Common myeloid progenitor, CD34-positive (primary cell): ENCODE measurements around the gene CDH26.
A peak's percentile ranks its signal among the peaks of the same experiment; 100 is the strongest.

Source experiments
- CTCF ChIA-PET: fragments of 350-600 bp; sonication (Branson Sonifier 250); formaldehyde crosslinking; loops from one replicate; lab custom pipeline; 2021; ENCODE audit warnings: antibody characterized with exemption; lab: Charles Lee
- POLR2A ChIA-PET: fragments of 350-600 bp; sonication (Branson Sonifier 250); formaldehyde crosslinking; loops from one replicate; lab custom pipeline; 2021; ENCODE audit warnings: antibody characterized with exemption; lab: Charles Lee
- DNase-seq, 3 donors: peaks; one replicate each; pipeline versions ENCODE4 v3.0.0 to v3.0.0-alpha.2; 2013
- H3K27ac ChIP-seq, 2 experiments: 1 replicate in 1 of 2; 2 replicates in 1 of 2; pipeline ENCODE4 v1.7.0; 2013; ENCODE audit warnings: inconsistent platforms in 2 of 2, low read length in 2 of 2, mild to moderate bottlenecking in 2 of 2, low read depth in 1 of 2, moderate library complexity in 1 of 2; ENCODE audit not compliant: severe bottlenecking in 2 of 2, insufficient read depth in 1 of 2, poor library complexity in 1 of 2
- H3K27me3 ChIP-seq, 5 experiments: replicated peaks in 2 of 5; 1 replicate in 3 of 5; 2 replicates in 2 of 5; pipeline versions ENCODE4 v1.6.1 to v1.7.0; 2013; ENCODE audit warnings: low read length in 4 of 5, mild to moderate bottlenecking in 2 of 5, moderate library complexity in 2 of 5, inconsistent platforms in 1 of 5; ENCODE audit not compliant: insufficient read depth in 5 of 5, control insufficient read depth in 4 of 5
- H3K36me3 ChIP-seq, 4 experiments: 1 replicate in 2 of 4; 2 replicates in 2 of 4; pipeline versions ENCODE4 v1.6.1 to v1.7.0; 2013; ENCODE audit warnings: low read length in 3 of 4, control low read depth in 1 of 4, mild to moderate bottlenecking in 1 of 4; ENCODE audit not compliant: control insufficient read depth in 4 of 4, insufficient read depth in 4 of 4
- H3K4me1 ChIP-seq, 4 experiments: 1 replicate in 3 of 4; 2 replicates in 1 of 4; pipeline versions ENCODE4 v1.6.1 to v1.7.1; 2013; ENCODE audit warnings: low read length in 3 of 4, mild to moderate bottlenecking in 3 of 4, control low read depth in 1 of 4, inconsistent platforms in 1 of 4, moderate library complexity in 1 of 4; ENCODE audit not compliant: control insufficient read depth in 4 of 4, insufficient read depth in 4 of 4; ENCODE audit errors: control extremely low read depth in 1 of 4
- H3K4me3 ChIP-seq, 7 experiments: 1 replicate in 4 of 7; 2 replicates in 3 of 7; pipeline versions ENCODE4 v1.5.1 to v1.7.0; 2013; ENCODE audit warnings: mild to moderate bottlenecking in 7 of 7, low read length in 6 of 7, moderate library complexity in 6 of 7, inconsistent platforms in 2 of 7, low read depth in 2 of 7, control low read depth in 1 of 7; ENCODE audit not compliant: insufficient read depth in 4 of 7, control insufficient read depth in 1 of 7; ENCODE audit errors: extremely low read depth in 1 of 7
- H3K9me3 ChIP-seq, 5 experiments: 1 replicate in 4 of 5; 2 replicates in 1 of 5; pipeline versions ENCODE4 v1.6.1 to v1.7.1; 2013; ENCODE audit warnings: low read length in 4 of 5, mild to moderate bottlenecking in 2 of 5, inconsistent platforms in 1 of 5, low read depth in 1 of 5, moderate library complexity in 1 of 5; ENCODE audit not compliant: control insufficient read depth in 4 of 5, insufficient read depth in 2 of 5; ENCODE audit errors: control extremely low read depth in 1 of 5
- WGBS: methylation state at CpG from one replicate; pipeline ENCODE4 v1.1.5; 2013; ENCODE audit not compliant: insufficient coverage; 5-methylcytosine and 5-hydroxymethylcytosine counted together

Gene CDH26

DNA sequence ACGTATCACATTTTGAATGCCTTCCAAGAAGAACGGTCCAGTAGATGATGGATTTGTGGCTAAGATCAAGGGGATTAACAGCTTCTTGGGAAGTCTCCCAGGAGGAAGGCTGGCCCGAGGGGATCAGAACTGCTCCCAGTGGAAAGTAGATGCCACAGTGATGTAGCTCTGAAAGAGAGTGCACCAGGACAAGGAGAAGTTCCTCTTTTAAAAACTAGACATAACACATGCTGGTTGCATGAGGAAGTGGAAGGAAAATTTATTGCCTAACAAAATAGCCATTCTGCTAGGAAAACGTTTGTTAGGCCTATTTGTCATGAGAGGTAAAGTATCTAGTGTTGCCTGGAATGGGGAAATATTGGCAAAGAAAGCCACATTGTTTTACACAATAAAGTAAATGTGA is 87.8 kb downstream of the CDH26 start:
- H3K4me3 ChIP-seq, result peak overlapping the region in 2 of 7 experiments; percentile 17
- 0% methylated on average over 2 of the region's 4 CpGs for WGBS

DNA sequence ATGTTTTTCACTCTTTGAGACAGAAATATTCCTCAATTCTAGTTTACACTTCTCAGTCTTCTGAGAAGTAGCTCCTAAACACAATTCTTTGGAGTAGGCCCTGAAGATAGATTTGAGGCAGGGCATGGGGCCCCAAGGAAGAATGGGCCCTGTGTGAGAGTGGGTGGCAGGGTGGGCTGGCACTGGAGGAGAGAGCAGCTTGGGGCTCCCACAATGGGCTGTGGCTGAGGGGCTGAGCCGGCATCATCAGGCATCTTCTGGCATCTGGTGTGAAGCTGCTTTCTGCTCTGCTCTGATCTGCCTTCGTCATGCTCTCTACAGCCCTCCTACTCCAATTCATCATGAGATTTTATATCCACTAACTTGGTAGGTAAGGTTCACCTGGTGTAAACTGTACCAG is 88.2 kb downstream of the CDH26 start:
- Histone ChIP-seq H3K36me3 (no peaks in the 10 kb centered on the region), H3K9me3 (no peaks in the 10 kb centered on the region), H3K4me3 (no peak overlapping the region), H3K27ac (peak overlapping the region; percentile 55 to 64), H3K27me3 (no peaks in the 10 kb centered on the region), H3K4me1 (peaks cover 9 to 47% (median 29%) of the 10 kb centered on the region in 4 experiments)
- ChIA-PET POLR2A (interaction anchor here (1.3 kb wide), 1 partner anchor 106 kb away, joined by 3 read pairs; no protein-coding TSS in a partner anchor), CTCF (interaction anchor here (1.0 to 2.4 kb wide), 3 partner anchors 9 to 53 kb away, joined by 3 to 24 read pairs (median 5); no protein-coding TSS in a partner anchor)
- peak in 1 of 3 donors; percentile 5 for DNase-seq
- no CpG with 5 or more reads among the region's 2 CpGs for WGBS

More for the DNA sequence above, 87.8 kb downstream of the CDH26 start:
- Histone ChIP-seq H3K4me1 (peaks cover 9 to 49% (median 31%) of the 10 kb centered on the region in 4 experiments), H3K36me3 (no peaks in the 10 kb centered on the region), H3K9me3 (no peaks in the 10 kb centered on the region), H3K27ac (peak overlapping the region; percentile 55 to 64), H3K27me3 (no peaks in the 10 kb centered on the region)
- ChIA-PET POLR2A (interaction anchor here (1.3 kb wide), 1 partner anchor 105 kb away, joined by 3 read pairs; no protein-coding TSS in a partner anchor), CTCF (interaction anchor here (1.0 to 2.4 kb wide), 3 partner anchors 9 to 53 kb away, joined by 3 to 24 read pairs (median 5); no protein-coding TSS in a partner anchor)
- peak in 2 of 3 donors; percentile 70 to 76 for DNase-seq

DNA sequence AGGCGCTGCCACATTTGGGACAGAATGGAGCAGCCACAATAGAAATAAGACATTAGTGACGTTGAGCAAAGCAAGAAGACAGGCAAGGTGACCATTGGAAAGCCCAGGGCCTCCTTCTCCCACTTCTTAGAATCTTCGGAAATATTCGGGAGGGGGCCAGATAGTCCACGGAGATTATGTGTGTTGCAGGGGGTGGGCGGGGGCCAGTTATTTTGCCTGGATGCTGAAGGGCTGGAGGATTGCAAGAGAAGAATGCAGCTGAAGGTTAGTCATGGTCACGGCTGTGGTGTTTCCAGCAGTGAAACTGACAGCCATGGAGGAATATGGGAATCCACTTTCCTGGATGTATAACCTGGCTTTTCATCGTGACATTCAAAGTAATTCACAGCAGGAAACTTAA is 88.6 kb downstream of the CDH26 start:
- CTCF ChIA-PET, result interaction anchor here (1.0 to 2.4 kb wide), 3 partner anchors 10 to 54 kb away, joined by 3 to 24 read pairs (median 5); no protein-coding TSS in a partner anchor
- POLR2A ChIA-PET, result interaction anchor here (1.3 kb wide), 1 partner anchor 106 kb away, joined by 3 read pairs; no protein-coding TSS in a partner anchor
- DNase-seq, result no peak
- peaks cover 9 to 48% (median 29%) of the 10 kb centered on the region in 4 experiments for H3K4me1 ChIP-seq
- H3K36me3 ChIP-seq, result no peaks in the 10 kb centered on the region
- H3K27ac ChIP-seq, result peak overlapping the region; percentile 55 to 64
- no peaks in the 10 kb centered on the region for H3K9me3 ChIP-seq
- no peaks in the 10 kb centered on the region for H3K27me3 ChIP-seq
- WGBS, result 93% methylated on average over 4 of the region's 8 CpGs
- H3K4me3 ChIP-seq, result no peak overlapping the region

DNA sequence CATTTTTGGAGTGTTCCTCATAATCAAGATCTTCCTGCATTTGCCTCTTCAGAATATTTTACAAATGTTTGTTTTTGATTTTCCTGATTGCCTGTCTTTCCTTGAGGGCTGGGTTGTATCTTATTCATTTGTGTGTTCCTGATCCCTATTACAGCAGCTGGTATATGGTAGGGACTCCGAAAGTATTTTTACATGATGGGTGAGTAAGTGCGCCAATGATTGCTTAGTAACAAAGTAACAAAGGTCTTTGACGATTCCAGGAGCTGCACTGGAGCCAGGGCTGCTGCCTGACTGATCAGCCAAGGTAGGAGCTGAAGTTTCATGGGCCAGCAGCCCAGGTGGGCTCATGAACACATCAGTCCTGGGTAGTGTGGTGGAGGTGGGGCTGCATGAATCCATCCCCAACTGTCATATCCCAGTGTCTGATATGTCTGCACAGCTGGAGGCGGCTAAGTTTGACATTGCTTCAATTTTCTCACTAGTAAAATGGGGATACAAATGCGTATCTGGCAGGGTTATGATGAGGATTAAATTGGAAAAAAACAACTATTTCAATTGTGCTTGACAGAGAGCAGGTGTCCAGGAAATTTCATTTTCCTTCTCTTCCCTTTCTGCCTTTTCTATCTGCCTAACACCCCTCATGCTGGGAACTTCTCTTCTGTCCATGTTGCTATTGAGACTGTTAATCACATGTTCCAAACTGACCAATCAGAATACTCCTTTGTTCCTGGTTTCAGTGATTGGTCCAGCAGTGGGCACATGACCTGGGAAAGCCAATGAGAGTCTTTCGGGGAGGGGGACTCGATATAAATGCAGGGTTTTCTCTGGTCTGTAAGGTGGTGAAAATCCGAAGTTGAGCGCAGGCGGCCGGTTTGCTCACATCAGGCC is 90.7 kb downstream of the CDH26 start:
- ChIA-PET POLR2A (no interaction called here), CTCF (interaction anchor here (1.3 to 1.4 kb wide), 2 partner anchors 8 to 12 kb away, joined by 4 to 8 read pairs; no protein-coding TSS in a partner anchor)
- 99% methylated on average over 8 of the region's 11 CpGs for WGBS
- no peaks in the 10 kb centered on the region for H3K9me3 ChIP-seq
- H3K27ac ChIP-seq, result no peak overlapping the region
- no peaks in the 10 kb centered on the region for H3K36me3 ChIP-seq
- H3K4me1 ChIP-seq, result peaks cover 7 to 58% (median 33%) of the 10 kb centered on the region in 4 experiments
- DNase-seq, result peak in 2 of 3 donors; percentile 7 to 14
- no peaks in the 10 kb centered on the region for H3K27me3 ChIP-seq
- no peak overlapping the region for H3K4me3 ChIP-seq

DNA sequence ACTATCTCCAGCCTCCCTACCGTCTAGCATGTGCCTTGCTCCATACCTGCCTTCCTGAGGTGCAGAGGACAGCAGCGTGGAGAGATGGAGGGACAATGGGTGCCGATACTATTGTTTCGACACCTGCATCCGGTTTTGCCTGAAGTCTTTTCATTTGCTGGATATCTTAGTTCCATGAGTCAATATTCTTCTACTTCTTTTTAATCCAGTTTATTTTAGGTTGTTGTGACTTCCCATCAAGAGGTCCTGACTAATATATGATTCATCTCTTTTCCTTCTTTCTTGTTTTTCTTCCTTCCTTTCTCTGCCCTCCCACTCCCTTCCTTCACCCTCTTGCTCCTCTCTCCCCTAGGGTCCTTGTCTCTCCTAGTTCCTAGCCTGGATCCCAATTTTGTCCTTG is 91.4 kb downstream of the CDH26 start:
- peaks cover 10 to 62% (median 33%) of the 10 kb centered on the region in 4 experiments for H3K4me1 ChIP-seq
- CTCF ChIA-PET, result interaction anchor here (1.3 to 1.4 kb wide), 3 partner anchors 13 to 63 kb away, joined by 3 to 4 read pairs (median 4); no protein-coding TSS in a partner anchor
- 100% methylated on average over 2 of the region's 5 CpGs for WGBS
- H3K4me3 ChIP-seq, result no peak overlapping the region
- DNase-seq, result no peak
- no peaks in the 10 kb centered on the region for H3K9me3 ChIP-seq
- H3K27me3 ChIP-seq, result no peaks in the 10 kb centered on the region
- H3K36me3 ChIP-seq, result no peaks in the 10 kb centered on the region
- H3K27ac ChIP-seq, result no peak overlapping the region
- POLR2A ChIA-PET, result no interaction called here

DNA sequence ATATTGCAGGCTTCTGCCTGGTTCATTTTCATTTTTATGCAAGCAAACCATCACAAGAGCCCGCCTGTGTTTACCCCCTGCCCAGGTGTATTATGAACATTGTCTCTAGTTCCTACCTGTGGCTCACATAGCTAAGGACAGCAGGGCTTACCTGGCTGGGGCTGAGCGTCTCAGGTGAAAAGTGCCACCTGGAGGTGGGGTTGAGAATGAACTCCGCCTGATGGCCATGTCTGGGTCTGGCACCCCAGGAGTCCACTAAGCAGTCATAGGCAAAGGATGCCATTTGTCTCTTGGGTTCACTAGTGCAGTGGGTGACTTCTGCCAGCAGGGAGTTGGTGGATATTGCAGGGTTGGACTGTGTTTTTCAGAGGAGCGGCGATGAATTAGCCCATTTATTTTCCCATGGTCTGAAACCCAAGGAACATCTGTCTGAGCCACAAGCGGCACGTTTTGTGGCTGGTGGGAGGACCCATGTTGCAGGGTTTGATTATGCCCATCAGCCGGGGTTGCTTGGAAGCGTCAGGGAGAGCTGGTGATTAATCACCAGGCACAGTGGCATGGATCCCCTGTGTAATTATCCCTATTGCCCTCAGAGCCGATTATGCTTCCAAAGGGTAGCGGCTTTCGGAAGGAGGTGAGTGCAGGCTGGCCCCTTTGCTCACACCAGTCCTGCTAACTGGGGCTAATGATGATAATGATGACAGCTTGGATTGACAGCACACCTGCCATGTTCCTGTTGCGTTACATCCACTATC is 92.1 kb downstream of the CDH26 start:
- Histone ChIP-seq H3K27me3 (no peaks in the 10 kb centered on the region), H3K9me3 (no peaks in the 10 kb centered on the region), H3K4me3 (no peak overlapping the region), H3K27ac (no peak overlapping the region), H3K4me1 (peaks cover 10 to 63% (median 35%) of the 10 kb centered on the region in 4 experiments), H3K36me3 (no peaks in the 10 kb centered on the region)
- ChIA-PET POLR2A (no interaction called here), CTCF (interaction anchor here (1.3 to 1.4 kb wide), 3 partner anchors 13 to 63 kb away, joined by 3 to 4 read pairs (median 4); no protein-coding TSS in a partner anchor)
- 100% methylated on average over 9 of the region's 13 CpGs for WGBS
- DNase-seq, result peak in 1 of 3 donors; percentile 13
